D721Med (cell line): ENCODE data around the gene CBX4.

Source experiments
- DNase-seq: peaks from one replicate; pipeline ENCODE4 v3.0.0; 2011; ENCODE audit warnings: low spot score; ENCODE audit not compliant: insufficient read length
- FAIRE-seq: peaks from 2 replicates; lab custom pipeline; 2011; peaks lifted over from hg19 to GRCh38; lab: Jason Lieb, UNC
- TF ChIP-seq, protein P1 (sequence below): IDR thresholded peaks from 2 replicates; pipeline ENCODE4 v1.5.1; 2012; ENCODE audit warnings: mild to moderate bottlenecking, control low read depth; ENCODE audit not compliant: insufficient read depth; ENCODE audit errors: missing control alignments

Gene CBX4

DNA sequence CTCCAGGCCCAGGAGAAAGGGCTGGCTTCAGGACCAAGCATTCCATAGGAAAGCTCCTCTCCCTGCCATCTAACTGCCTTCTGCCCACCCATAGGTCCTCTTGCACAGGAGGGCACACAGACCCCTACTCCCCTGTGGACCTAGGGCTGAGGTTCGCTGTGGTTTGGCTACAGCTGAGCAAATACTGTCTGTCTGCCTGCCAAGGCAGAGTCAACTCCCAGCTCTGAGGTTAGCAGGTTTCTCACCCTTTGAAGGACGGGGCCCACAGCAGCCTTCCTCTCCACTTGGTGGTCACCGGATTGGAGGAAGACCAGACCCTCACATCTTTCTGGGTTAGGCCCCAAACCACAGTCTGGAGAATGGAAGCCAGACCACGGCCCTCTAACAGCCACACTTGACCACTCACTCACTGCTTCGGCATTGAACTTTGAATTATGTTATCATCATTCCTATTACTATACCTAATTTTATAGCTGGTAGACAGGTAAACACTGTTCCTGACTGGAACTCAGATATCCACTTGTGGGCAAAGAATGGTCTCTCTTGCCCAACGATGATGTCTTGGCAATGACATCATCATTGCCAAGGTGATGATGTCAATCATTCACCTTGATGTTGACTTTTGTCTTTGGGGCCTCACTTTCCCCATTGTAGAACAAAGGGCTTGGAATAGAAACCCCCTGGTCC, 14.2 kb downstream of the CBX4 start:
- FAIRE-seq (no peak), DNase-seq (no peak)
- TF ChIP-seq, protein P1, sequence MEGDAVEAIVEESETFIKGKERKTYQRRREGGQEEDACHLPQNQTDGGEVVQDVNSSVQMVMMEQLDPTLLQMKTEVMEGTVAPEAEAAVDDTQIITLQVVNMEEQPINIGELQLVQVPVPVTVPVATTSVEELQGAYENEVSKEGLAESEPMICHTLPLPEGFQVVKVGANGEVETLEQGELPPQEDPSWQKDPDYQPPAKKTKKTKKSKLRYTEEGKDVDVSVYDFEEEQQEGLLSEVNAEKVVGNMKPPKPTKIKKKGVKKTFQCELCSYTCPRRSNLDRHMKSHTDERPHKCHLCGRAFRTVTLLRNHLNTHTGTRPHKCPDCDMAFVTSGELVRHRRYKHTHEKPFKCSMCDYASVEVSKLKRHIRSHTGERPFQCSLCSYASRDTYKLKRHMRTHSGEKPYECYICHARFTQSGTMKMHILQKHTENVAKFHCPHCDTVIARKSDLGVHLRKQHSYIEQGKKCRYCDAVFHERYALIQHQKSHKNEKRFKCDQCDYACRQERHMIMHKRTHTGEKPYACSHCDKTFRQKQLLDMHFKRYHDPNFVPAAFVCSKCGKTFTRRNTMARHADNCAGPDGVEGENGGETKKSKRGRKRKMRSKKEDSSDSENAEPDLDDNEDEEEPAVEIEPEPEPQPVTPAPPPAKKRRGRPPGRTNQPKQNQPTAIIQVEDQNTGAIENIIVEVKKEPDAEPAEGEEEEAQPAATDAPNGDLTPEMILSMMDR: no peak

DNA sequence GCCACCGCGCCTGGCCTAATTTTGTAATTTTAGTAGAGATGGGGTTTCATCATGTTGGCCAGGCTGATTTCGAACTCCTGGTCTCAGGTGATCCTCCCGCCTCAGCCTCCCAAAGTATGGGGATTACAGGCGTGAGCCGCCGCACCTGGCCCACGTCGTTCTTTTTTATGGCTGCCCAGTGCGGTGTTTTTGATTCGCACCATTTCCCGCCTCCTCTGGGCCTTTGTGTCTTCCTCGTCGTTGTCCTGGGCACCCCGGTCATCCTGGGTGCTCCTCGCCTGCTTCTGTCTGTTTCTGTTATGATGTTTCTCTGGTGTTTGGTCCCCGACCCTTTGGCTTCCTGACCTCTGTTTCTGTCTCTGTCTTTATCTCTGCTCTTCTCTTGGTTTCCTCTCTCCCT, 15.0 kb downstream of the CBX4 start:
- no peak for FAIRE-seq
- no peak for DNase-seq
- TF ChIP-seq, protein P1: no peak

DNA sequence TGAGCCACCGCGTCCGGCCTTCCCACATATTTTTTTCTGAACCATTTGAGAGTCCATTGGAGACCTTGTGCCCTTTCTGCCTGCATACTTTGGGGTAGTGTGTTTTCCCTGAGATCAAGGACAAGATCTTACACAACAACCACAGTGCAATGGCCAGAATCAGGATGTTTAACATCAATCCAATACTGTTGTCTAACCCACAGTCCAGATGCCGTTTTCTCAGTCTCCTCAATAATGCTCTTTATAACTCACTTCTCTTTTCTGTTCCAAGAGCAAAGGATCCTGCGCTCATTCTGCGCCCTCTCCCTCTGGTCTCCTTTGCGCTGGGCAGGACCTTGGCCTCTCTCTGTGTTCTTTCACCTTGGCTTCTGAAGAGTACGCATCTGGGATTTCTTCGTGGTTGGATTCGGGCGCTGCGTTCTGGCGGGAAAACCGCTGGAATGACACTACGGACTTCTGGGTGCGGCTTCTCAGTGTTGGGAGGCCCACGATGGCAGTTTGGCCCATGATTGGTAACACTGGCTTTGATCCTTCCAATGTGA, 16.6 kb downstream of the CBX4 start:
- TF ChIP-seq, protein P1: no peak
- DNase-seq: no peak
- FAIRE-seq: no peak

DNA sequence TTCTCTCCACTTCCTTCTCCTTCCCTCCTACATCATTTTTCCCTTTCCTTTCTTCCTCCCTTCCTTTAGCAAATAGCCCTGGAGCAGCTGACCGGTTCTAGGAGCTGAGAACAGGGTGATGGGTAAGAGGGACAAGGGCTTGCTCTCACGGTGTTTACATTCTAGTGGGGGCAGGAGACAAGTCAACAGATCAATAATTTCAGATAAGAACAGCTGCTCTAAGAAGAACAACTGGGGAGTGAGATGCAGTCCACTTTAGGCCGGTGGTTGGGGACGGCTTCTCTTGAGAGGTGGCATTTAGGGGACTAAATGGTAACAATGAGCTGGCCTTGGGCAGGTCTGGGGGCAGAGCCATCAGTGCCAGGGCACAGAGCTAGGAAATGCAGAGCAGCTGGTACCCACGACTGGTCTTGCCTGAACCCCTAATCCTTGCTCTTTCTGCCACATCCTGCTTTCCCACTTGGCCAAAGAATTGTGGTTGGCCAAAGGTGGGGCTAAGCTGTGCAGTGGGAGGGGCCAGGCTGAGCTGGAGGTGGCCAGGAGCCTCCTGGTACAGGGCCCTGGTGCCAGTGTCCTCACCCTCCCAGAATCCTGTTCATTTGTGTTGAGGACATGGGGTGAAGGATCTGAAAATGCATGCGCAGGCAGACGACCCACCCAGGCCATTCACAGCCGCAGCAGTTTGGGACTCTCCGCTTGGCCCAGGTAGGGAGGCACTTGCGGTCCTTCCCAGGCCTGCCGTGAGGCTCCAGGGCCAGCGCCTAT, 17.7 kb downstream of the CBX4 start:
- TF ChIP-seq, protein P1: no peak
- DNase-seq (no peak), FAIRE-seq (no peak)

DNA sequence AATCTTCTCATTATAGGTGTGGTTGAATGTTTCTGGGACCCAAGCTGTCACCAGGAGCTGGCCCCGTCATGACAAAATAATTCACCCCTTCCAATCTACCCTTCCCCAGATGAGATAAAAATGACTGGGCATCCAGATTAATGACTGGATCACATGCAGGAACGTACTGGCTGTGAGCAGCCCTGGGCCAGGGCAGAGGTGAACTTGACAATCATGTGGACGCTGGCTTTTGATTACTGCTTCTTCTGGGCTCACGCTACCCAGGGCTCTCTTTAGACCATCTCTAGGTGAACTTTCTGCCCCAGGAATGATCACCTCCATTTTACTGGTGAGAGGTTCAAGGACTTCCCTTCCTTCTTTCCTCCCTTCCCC, 18.3 kb downstream of the CBX4 start:
- TF ChIP-seq, protein P1: no peak
- FAIRE-seq (no peak), DNase-seq (no peak)

DNA sequence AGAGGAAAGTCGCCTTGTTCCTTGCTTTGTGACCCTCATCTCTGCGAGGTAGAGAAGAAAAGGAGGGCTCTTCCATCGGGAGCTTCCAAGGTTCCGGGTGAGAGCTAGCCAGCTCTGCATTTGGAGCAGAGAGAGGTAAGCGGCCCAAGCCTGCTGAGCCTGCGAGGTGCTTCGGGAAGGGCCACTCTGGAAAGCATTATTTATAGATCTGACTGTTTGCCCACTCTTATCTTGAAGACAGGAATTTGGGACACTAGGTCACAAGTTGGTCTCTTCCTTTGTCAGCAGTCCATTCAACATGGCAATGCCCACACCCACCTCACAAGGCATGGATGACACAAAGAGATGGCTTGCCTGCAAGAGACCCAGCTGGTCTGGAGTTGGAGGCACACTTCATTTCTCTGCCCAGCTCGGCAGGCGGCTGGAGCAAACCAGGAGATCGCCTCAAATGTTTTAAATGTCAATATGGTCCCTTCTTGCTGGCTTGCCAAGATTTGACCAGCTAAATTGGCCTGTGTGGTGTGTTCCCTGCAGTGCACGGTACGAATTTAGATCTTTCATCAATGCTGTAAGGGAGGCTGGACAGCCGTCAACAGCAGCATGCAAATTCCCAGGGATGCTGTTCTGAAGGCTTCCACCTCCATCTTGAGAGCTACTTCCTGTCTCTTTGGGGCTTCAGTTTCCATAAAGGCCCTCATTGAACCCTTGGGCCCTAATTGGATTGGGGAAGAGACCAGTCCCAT, 19.5 kb downstream of the CBX4 start:
- TF ChIP-seq, protein P1: no peak
- DNase-seq: no peak
- no peak for FAIRE-seq
